ENCODE data around the gene SDK2.

SDK2 gene

DNA sequence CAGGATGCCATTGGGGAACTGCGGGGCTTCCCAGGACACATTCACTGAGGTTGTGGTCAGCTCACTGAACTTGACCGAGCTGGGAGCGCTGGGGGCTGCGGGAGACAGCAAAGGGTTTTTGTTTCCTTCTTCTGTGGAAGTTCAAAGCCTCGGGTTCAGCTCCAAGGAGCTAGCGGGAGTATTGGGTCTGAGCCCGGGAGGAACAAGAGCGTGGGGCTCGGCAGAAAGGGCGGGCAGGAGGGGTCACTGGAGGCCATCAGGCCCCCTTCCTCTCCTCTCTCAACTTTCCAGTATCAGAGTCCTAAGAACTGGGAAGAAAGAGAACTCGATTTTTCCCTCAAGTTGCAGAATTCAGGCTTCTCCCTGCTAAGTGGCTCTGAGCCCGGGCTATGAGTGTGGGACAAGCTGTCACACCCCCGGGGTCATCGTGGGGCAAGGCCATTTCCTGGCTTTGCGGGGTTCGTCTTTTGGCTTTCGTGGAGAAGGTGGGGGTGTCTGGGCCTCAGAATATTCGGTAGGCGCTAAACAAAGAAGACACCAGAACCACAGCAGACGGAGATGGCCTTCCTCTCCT, 278.9 kb downstream of the SDK2 start:
- no peak for FAIRE-seq
- TF ChIP-seq, protein P1, sequence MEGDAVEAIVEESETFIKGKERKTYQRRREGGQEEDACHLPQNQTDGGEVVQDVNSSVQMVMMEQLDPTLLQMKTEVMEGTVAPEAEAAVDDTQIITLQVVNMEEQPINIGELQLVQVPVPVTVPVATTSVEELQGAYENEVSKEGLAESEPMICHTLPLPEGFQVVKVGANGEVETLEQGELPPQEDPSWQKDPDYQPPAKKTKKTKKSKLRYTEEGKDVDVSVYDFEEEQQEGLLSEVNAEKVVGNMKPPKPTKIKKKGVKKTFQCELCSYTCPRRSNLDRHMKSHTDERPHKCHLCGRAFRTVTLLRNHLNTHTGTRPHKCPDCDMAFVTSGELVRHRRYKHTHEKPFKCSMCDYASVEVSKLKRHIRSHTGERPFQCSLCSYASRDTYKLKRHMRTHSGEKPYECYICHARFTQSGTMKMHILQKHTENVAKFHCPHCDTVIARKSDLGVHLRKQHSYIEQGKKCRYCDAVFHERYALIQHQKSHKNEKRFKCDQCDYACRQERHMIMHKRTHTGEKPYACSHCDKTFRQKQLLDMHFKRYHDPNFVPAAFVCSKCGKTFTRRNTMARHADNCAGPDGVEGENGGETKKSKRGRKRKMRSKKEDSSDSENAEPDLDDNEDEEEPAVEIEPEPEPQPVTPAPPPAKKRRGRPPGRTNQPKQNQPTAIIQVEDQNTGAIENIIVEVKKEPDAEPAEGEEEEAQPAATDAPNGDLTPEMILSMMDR (IDR thresholded peaks at IDR 0.05; ENCODE audit: insufficient read depth, missing control alignments), result no peak
- DNase-seq (ENCODE audit: insufficient read length, low spot score), result no peak

GRCh38 chr17:73364155-73364522, 280.1 kb downstream of the SDK2 start:
- DNase-seq (ENCODE audit: insufficient read length, low spot score) (no peak), FAIRE-seq (no peak)
- TF ChIP-seq, protein P1 (IDR thresholded peaks at IDR 0.05; ENCODE audit: insufficient read depth, missing control alignments), result no peak

GRCh38 chr17:73363442-73364154, 280.6 kb downstream of the SDK2 start:
- TF ChIP-seq, protein P1 (IDR thresholded peaks at IDR 0.05; ENCODE audit: insufficient read depth, missing control alignments), result no peak
- DNase-seq (ENCODE audit: insufficient read length, low spot score) (no peak), FAIRE-seq (no peak)

GRCh38 chr17:73362697-73363096, 281.5 kb downstream of the SDK2 start:
- DNase-seq (ENCODE audit: insufficient read length, low spot score) (no peak), FAIRE-seq (no peak)
- TF ChIP-seq, protein P1 (IDR thresholded peaks at IDR 0.05; ENCODE audit: insufficient read depth, missing control alignments), result no peak

DNA sequence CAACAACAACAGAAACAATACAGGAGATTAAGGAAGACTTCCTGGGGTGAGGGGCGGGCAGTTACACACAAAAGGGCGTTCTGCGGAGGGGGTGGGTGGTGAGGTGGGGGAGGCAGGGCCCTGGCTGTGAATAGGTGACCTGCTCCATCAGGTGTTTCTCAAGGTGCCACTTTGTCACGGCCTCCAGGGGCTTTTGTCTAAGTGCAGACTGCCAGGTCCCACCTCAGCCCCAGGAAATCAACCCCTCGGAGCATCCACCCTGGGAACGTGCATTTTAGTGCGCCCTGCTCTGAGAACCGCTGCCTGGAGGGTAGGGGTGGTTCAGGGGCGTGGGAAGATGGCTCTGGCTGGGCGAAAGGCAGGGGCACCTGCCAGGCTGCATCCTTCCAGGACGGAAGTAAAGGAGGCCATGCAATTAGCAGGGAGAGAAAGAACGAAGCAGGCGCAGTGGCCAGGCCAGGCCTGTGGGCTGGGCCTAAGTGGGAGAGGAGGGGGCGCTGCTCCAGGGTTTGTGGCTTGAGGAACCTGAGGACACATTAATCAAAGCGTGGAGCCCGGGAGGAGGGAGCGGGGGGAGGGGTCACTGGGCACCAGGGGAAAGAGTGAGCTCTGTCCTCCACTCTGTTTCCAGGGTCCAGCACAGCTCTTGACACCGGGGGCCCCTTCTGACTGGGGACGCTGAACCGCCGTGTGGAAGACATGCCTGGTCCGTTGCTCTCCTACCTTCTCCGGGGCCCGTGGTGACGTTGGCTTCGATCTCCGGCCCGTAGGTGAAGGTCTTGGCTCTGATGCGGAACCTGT, 283.1 kb downstream of the SDK2 start:
- DNase-seq (ENCODE audit: insufficient read length, low spot score) (no peak), FAIRE-seq (no peak)
- TF ChIP-seq, protein P1 (IDR thresholded peaks at IDR 0.05; ENCODE audit: insufficient read depth, missing control alignments), result no peak

- TF ChIP-seq, protein P1 (IDR thresholded peaks at IDR 0.05; ENCODE audit: insufficient read depth, missing control alignments), result no peak
- FAIRE-seq (no peak), DNase-seq (ENCODE audit: insufficient read length, low spot score) (no peak)
Measured at GRCh38 chr17:73359987-73360410, 284.2 kb downstream of the SDK2 start.
